Esophagus (tissue), 2 donors: ENCODE measurements around the gene CRX. TPM values are rescaled to one million over a fixed set of nuclear protein-coding genes. Genes with fewer than 3 reads are reported as not detected.
"Not testable (repeated sequence)": the region's sequence is repeated elsewhere in the genome, so short reads cannot be mapped to it uniquely, and the experiment has no call there.

ENCODE experiments used
- H3K27ac ChIP-seq, 2 donors: one replicate each; pipeline ENCODE4 v1.5.1; 2013; ENCODE audit warnings: low read depth in 2 of 2, mild to moderate bottlenecking in 2 of 2, inconsistent platforms in 1 of 2, low read length in 1 of 2, moderate library complexity in 1 of 2
- H3K27me3 ChIP-seq, 2 donors: one replicate each; pipeline ENCODE4 v1.6.1; 2013; ENCODE audit warnings: low read length in 2 of 2, control low read depth in 1 of 2, mild to moderate bottlenecking in 1 of 2; ENCODE audit not compliant: insufficient read depth in 2 of 2, control insufficient read depth in 1 of 2
- H3K36me3 ChIP-seq, 2 donors: one replicate each; pipeline ENCODE4 v1.6.1; 2013; ENCODE audit warnings: low read length in 1 of 2; ENCODE audit not compliant: control insufficient read depth in 2 of 2, insufficient read depth in 2 of 2
- H3K4me1 ChIP-seq, 2 donors: one replicate each; pipeline ENCODE4 v1.6.1; 2013; ENCODE audit warnings: low read length in 1 of 2; ENCODE audit not compliant: control insufficient read depth in 2 of 2, insufficient read depth in 2 of 2
- H3K4me3 ChIP-seq, 2 donors: one replicate each; pipeline ENCODE4 v1.5.1; 2013; ENCODE audit warnings: low read length in 2 of 2, mild to moderate bottlenecking in 2 of 2, low read depth in 1 of 2, moderate library complexity in 1 of 2
- H3K9me3 ChIP-seq, 2 donors: one replicate each; pipeline ENCODE4 v1.6.1; 2013; ENCODE audit warnings: mild to moderate bottlenecking in 2 of 2, low read depth in 1 of 2, low read length in 1 of 2, moderate library complexity in 1 of 2; ENCODE audit not compliant: control insufficient read depth in 2 of 2, insufficient read depth in 1 of 2
- WGBS, 2 donors: extraction: QIAGEN DNeasy Blood & Tissue Kit; methylation state at CpG; one replicate each; pipeline ENCODE4 v1.1.7; 2013; 5-methylcytosine and 5-hydroxymethylcytosine counted together
- polyA plus RNA-seq, 2 donors: library from polyadenylated mRNA; stranded (reverse); fragments of 200-250 nt; gene quantifications; one replicate each; pipeline ENCODE4 v1.2.3, GENCODE V29; 2013
- donor health status: healthy with polysubstance abuse.
- donor health status: Bipolar disorder and iron deficiency.

The CRX gene
- polyA plus RNA-seq, 2 donors, result not detected

DNA sequence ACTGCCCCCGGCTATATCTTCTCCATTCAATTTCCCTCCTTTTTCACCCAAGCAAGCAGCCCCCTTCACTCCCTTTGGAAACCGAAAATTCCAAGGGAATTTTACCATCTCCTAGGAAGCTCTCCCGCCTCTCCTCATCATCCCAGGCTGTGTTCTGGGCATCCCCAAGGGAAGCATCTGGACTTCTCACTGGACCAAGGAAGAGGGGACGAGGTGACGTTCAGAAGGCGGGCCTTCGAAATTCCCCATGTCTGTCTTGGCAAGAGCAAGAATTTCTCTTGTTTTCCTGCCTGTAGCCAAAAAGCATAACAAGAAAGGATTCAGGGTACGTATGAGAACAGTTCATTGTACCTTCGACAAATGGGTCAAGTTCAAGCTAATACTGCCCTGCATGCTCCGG, 43.4 kb downstream of the CRX start:
- Histone ChIP-seq H3K36me3 (no peaks in the 10 kb centered on the region), H3K4me3 (no peak overlapping the region), H3K27me3 (no peaks in the 10 kb centered on the region), H3K4me1 (no peaks in the 10 kb centered on the region), H3K27ac (no peak overlapping the region), H3K9me3 (peaks cover 0 to 4% of the 10 kb centered on the region in 2 donors)
- WGBS, 2 donors, result 50 to 59% methylated on average over 10 of the region's 10 CpGs

DNA sequence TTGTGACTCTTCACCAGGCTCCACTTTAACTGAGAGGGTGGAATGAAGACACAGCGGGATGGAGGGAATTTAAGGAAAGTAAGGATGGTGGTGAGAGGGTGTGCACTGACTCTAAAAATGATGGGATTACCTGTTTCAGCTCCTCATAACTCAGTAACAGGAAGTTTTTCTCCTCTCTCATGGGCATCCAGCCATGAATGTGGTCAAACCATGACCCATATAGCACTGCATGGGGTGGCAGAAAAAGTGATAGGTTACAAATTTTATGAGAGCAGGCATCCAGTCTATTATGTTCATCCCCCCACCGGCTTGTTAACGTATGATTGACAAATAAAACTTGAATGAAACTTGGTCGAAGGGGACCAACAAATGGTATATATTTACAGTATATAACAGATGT, 57.2 kb downstream of the CRX start:
- Histone ChIP-seq H3K4me3 (no peak overlapping the region), H3K27me3 (no peaks in the 10 kb centered on the region), H3K4me1 (no peaks in the 10 kb centered on the region), H3K27ac (no peak overlapping the region), H3K9me3 (no peaks in the 10 kb centered on the region), H3K36me3 (no peaks in the 10 kb centered on the region)
- 68 to 92% methylated on average over 4 of the region's 4 CpGs for WGBS, 2 donors

DNA sequence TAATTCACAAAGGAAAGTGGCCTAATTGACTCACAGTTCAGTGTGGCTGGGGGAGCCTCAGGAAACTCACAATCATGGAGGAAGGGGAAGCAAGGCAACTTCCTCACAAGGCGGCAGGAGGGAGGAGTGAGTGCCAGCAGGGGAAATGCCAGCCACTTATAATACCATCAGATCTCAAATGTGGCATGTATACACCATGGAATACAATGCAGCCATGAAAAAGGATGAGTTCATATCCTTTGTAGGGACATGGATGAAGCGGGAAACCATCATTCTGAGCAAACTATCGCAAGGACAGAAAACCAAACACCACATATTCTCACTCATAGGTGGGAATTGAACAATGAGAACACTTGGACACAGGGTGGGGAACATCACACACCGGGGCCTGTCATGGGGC, 57.6 kb downstream of the CRX start:
- WGBS, 2 donors, result 63 to 76% methylated on average over 3 to 4 of the region's 4 CpGs
- not testable (repeated sequence) for H3K27me3 ChIP-seq, H3K9me3 ChIP-seq, H3K4me3 ChIP-seq, H3K4me1 ChIP-seq, H3K27ac ChIP-seq, H3K36me3 ChIP-seq

DNA sequence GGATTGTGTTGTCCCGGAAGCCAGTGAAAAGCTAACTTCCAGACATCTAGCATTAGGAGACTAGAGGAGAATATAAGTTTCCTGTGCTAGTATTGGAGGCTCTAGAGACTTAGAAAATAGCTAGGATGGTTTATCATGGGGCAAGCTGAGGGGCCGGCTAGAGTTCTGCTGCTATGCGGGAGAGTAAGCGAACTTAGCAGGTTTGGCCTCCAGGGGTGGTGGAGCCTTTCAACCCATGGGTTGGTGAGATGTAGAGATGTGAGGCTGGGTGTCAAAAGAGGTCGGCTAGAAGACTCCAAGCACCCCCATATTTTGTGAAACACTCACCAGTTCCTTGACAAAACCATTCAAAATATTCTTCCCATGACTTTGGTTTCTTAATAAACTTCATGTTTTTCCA, 60.0 kb downstream of the CRX start:
- 66 to 74% methylated on average over 5 of the region's 5 CpGs for WGBS, 2 donors
- H3K36me3 ChIP-seq, result no peaks in the 10 kb centered on the region
- H3K4me3 ChIP-seq, result no peak overlapping the region
- H3K4me1 ChIP-seq, result no peaks in the 10 kb centered on the region
- H3K27me3 ChIP-seq, result peaks cover 0 to 2% of the 10 kb centered on the region in 2 donors
- H3K27ac ChIP-seq, result no peak overlapping the region
- no peaks in the 10 kb centered on the region for H3K9me3 ChIP-seq

DNA sequence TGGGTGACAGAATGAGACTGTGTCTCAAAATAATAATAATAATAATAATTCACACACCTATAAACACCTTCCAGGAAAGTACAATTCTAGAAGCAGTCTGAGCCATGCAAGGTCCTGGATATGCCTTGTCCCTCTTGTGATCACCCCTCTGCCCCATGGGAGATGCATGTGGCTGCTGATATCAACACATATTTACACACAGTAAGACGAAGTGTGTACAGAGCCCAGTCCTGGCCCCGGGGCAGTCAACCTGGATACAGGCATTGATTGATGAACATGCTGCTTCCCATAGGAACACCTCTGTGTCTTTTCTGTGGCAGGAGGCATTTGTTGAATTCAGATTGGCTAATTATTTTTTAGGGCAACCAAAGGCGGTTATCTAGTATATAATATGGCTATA, 61.2 kb downstream of the CRX start:
- Histone ChIP-seq H3K4me3 (no peak overlapping the region), H3K36me3 (no peaks in the 10 kb centered on the region), H3K9me3 (no peaks in the 10 kb centered on the region), H3K27me3 (peaks cover 0 to 2% of the 10 kb centered on the region in 2 donors), H3K27ac (no peak overlapping the region), H3K4me1 (no peaks in the 10 kb centered on the region)
- 47 to 56% methylated on average over 3 of the region's 3 CpGs for WGBS, 2 donors

DNA sequence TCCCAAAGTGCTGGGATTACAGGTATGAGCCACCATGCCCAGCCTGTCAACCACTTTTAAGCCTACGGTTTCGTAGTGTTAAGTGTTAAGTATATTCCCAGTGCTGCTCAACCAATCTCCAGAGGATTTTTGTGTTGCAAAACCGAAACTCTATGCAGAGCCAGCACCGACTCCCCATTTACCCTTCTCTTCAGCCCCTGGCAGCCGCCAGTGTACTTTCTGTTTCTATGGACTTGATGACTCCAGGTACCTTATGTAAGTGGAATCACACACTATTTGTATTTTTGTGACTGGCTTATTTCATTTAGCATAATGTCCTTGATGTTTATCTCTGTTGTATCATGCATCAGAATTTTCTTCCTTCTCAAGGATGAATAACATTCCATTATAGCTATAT, 63.3 kb downstream of the CRX start:
- Histone ChIP-seq H3K4me3 (no peak overlapping the region), H3K27ac (no peak overlapping the region), H3K9me3 (no peaks in the 10 kb centered on the region), H3K27me3 (peaks cover 0 to 2% of the 10 kb centered on the region in 2 donors), H3K4me1 (no peaks in the 10 kb centered on the region), H3K36me3 (no peaks in the 10 kb centered on the region)
- WGBS, 2 donors, result 76 to 82% methylated on average over 5 of the region's 5 CpGs

DNA sequence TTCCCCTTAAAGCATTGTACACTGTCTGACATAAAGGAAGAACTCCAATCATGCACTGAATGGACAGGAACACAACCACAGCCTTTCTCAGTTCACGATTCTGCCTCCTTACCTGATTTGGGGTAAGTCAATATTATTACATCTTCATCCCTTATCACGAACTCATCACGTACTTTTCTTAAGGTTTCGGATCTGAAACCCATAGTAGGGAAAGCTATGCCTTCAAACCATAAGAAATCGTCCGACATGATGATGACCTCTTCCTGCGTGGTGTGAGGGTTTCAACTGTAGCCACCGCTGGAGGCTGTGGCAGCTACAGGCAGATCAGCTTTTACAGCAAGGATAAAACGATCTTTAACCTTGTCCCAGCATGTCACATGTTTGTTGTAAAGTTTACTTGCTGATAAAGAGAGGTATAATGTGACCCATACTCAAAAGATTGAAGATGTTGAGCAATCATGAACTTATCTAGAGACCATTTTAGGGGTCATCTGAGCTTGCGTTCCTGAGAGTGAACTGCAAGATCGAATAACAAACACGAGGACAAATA, 64.3 kb downstream of the CRX start, which contains the start of gene SULT2A1:
SULT2A1 (minus strand) TSS at position 306 of the 550 bp plus-strand sequence; CDS start at position 248, 58 bp downstream.
- no peaks in the 10 kb centered on the region for H3K4me1 ChIP-seq
- H3K27me3 ChIP-seq, result peaks cover 0 to 2% of the 10 kb centered on the region in 2 donors
- no peaks in the 10 kb centered on the region for H3K36me3 ChIP-seq
- WGBS, 2 donors, result 49 to 64% methylated on average over 12 of the region's 12 CpGs
- H3K4me3 ChIP-seq, result no peak within 1 kb of the TSS
- no peaks in the 10 kb centered on the region for H3K9me3 ChIP-seq
- no peak within 1 kb of the TSS for H3K27ac ChIP-seq

DNA sequence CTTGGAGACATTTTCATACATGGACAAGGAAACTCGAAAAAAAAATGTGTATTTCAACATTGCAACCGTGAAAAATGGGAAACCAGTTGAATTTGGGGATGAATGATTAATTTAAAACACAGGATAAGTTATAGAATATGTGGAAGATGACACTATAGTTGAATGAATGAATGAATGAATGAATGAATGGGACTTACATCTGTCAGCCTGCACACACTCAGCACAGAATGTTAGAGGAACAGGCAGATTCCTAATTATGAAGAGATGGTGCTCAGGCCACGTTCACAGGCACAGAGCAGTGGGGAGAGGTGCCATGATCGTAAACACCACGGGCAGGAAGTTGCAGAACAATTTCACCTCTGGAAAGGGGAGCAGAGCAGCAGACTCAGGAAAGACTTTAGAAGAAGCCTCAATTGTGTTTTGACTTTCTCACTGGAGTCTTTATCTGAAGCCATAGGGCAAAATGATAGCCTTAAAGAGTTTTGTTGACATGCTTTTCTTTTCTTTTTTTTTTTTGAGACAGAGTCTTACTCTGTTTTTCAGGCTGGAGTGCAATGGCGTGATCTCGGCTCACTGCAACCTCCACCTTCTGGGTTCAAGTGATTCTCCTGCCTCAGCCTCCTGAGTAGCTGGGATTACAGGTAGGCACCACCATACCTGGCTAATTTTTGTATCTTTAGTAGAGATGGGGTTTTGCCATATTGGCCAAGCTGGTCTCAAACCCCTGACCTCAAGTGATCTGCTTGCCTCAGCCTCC, 69.3 kb downstream of the CRX start:
- 75 to 76% methylated on average over 7 of the region's 7 CpGs for WGBS, 2 donors
- no peaks in the 10 kb centered on the region for H3K27me3 ChIP-seq
- H3K4me3 ChIP-seq, result no peak overlapping the region
- no peak overlapping the region for H3K27ac ChIP-seq
- no peaks in the 10 kb centered on the region for H3K4me1 ChIP-seq
- H3K36me3 ChIP-seq, result no peaks in the 10 kb centered on the region
- no peaks in the 10 kb centered on the region for H3K9me3 ChIP-seq

DNA sequence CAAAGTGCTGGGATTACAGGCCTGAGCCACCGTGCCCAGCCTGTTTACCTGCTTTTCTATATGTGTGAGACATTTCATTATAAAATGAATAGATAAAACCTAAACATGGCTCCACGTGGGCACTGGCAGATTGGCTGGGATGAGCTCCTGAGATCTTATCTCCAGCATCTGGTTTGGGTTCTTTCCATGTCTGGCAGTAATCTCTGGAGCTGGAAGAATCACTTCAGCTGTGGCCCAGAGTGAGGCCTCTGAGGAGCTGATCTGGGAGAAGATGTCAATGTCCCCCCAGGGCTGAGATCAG, 69.8 kb downstream of the CRX start:
- no peak overlapping the region for H3K4me3 ChIP-seq
- WGBS, 2 donors, result 65 to 66% methylated on average over 2 of the region's 2 CpGs
- H3K27me3 ChIP-seq, result no peaks in the 10 kb centered on the region
- no peaks in the 10 kb centered on the region for H3K36me3 ChIP-seq
- no peaks in the 10 kb centered on the region for H3K9me3 ChIP-seq
- no peak overlapping the region for H3K27ac ChIP-seq
- H3K4me1 ChIP-seq, result no peaks in the 10 kb centered on the region
